Activated naive CD4-positive, alpha-beta T cell treated with anti-CD3 and anti-CD28 coated beads, Interleukin-2, amount 50 U/mL, for 16 hours (primary cell): ENCODE results near the gene EFCAB6.

Experiments used
- DNase-seq: peaks from one replicate; pipeline ENCODE4 v3.0.0-alpha.2; 2020

Gene EFCAB6

GRCh38 chr22:43633631-43634285 lies 178.3 kb downstream of the EFCAB6 start:
- DNase-seq = no peak

GRCh38 chr22:43631846-43632245 lies 180.3 kb downstream of the EFCAB6 start:
- DNase-seq = no peak

GRCh38 chr22:43631201-43631600 lies 180.9 kb downstream of the EFCAB6 start:
- no peak for DNase-seq

- DNase-seq = no peak
Measured at GRCh38 chr22:43630451-43630850, 181.7 kb downstream of the EFCAB6 start.

- DNase-seq = no peak
Measured at GRCh38 chr22:43628250-43628649, 183.9 kb downstream of the EFCAB6 start.

GRCh38 chr22:43627485-43628213 lies 184.5 kb downstream of the EFCAB6 start:
- DNase-seq = no peak

- DNase-seq = no peak
Measured at GRCh38 chr22:43625242-43625641, 186.9 kb downstream of the EFCAB6 start.

GRCh38 chr22:43624144-43624998 lies 187.7 kb downstream of the EFCAB6 start:
- DNase-seq = no peak

- DNase-seq = no peak
Measured at GRCh38 chr22:43622886-43623285, 189.2 kb downstream of the EFCAB6 start.

- no peak for DNase-seq
Measured at GRCh38 chr22:43620197-43620596, 191.9 kb downstream of the EFCAB6 start.

GRCh38 chr22:43618517-43618916 lies 193.6 kb downstream of the EFCAB6 start:
- DNase-seq = no peak

GRCh38 chr22:43616645-43617044 lies 195.5 kb downstream of the EFCAB6 start:
- DNase-seq = no peak

GRCh38 chr22:43600265-43600664 lies 211.8 kb downstream of the EFCAB6 start:
- DNase-seq = no peak

- no peak for DNase-seq
Measured at GRCh38 chr22:43592476-43592875, 219.6 kb downstream of the EFCAB6 start.

- no peak for DNase-seq
Measured at GRCh38 chr22:43591380-43591779, 220.7 kb downstream of the EFCAB6 start.

GRCh38 chr22:43587574-43587973 lies 224.5 kb downstream of the EFCAB6 start:
- no peak for DNase-seq

- DNase-seq = no peak
Measured at GRCh38 chr22:43583501-43583900, 228.6 kb downstream of the EFCAB6 start.

- no peak for DNase-seq
Measured at GRCh38 chr22:43582394-43582793, 229.7 kb downstream of the EFCAB6 start.

- no peak for DNase-seq
Measured at GRCh38 chr22:43580271-43580750, 231.8 kb downstream of the EFCAB6 start.

GRCh38 chr22:43574738-43575137 lies 237.4 kb downstream of the EFCAB6 start:
- no peak for DNase-seq

- no peak for DNase-seq
Measured at GRCh38 chr22:43572710-43573109, 239.4 kb downstream of the EFCAB6 start.

- no peak for DNase-seq
Measured at GRCh38 chr22:43571181-43571580, 240.9 kb downstream of the EFCAB6 start.

- DNase-seq = no peak
Measured at GRCh38 chr22:43570531-43571165, 241.5 kb downstream of the EFCAB6 start.
